Left lung (tissue), 10 donors: ENCODE results near the gene SLC4A11. TPM values are rescaled to one million over a fixed set of nuclear protein-coding genes. Genes with fewer than 3 reads are reported as not detected.
A peak's percentile ranks its signal among the peaks of the same experiment; 100 is the strongest.

Source experiments
- ATAC-seq: fragments of 200-7000 bp; cut with Tn5 transposase; one replicate; pipeline ENCODE4 v1.9.1; 2020; ENCODE audit warnings: moderate library complexity
- DNase-seq, 4 donors: peaks; one replicate each; pipeline ENCODE4 v3.0.0-alpha.2; 2013 to 2020
- H3K27ac ChIP-seq, 2 donors: fragments of 200-600 bp; sonication (generic) in 1 of 2; one replicate each; pipeline versions ENCODE4 v1.5.0 to v1.8.0; 2020 to 2021
- H3K27me3 ChIP-seq, 2 donors: fragments of 200-600 bp; sonication (generic) in 1 of 2; one replicate each; pipeline versions ENCODE4 v1.5.0 to v1.8.0; 2020 to 2021
- H3K36me3 ChIP-seq, 2 donors: fragments of 200-600 bp; sonication (generic) in 1 of 2; one replicate each; pipeline versions ENCODE4 v1.5.0 to v1.8.0; 2020 to 2021
- H3K4me1 ChIP-seq, 2 donors: fragments of 200-600 bp; one replicate each; pipeline ENCODE4 v1.8.0; 2021
- H3K4me3 ChIP-seq, 2 donors: fragments of 200-600 bp; sonication (generic) in 1 of 2; one replicate each; pipeline versions ENCODE4 v1.5.0 to v1.8.0; 2020 to 2021; ENCODE audit warnings: mild to moderate bottlenecking in 1 of 2
- H3K9me3 ChIP-seq, 2 donors: fragments of 200-600 bp; sonication (generic) in 1 of 2; one replicate each; pipeline versions ENCODE4 v1.5.0 to v1.8.0; 2020 to 2021
- intact Hi-C, 2 donors: fragments of 100-400 bp; cut with DNase I; formaldehyde crosslinking; loops; one replicate each; pipeline versions ENCODE4 v1.11.2 to v1.14.2; 2022
- polyA plus RNA-seq, 6 donors: library from polyadenylated mRNA; unstranded; fragments of 120-200 nt; gene quantifications; one replicate each; pipeline ENCODE4 v1.2.1, GENCODE V29; 2013; ENCODE audit not compliant: insufficient read length in 6 of 6
- total RNA-seq, 2 donors: library from RNA; stranded (reverse); fragmentation: NEBNext Ultra II Directional; extraction: Animal tissue kit (Norgen Biotek cat#: 25700); gene quantifications; one replicate each; pipeline ENCODE4 v1.2.1, GENCODE V29; 2021
- TF ChIP-seq, protein P1 (sequence below), 2 donors: fragments of 200-600 bp; sonication (generic) in 1 of 2; IDR thresholded peaks; one replicate each; pipeline versions ENCODE4 v1.5.0 to v1.8.0; 2021; ENCODE audit warnings: antibody characterized with exemption in 2 of 2
- donor health status: DM: no; HTN: yes; CAD: no.
- donor health status: DM: no; HTN: no; CAD: no.

SLC4A11 gene
- total and polyA plus RNA-seq, 8 donors: 0.44 to 4.8 (median 0.96) TPM

DNA sequence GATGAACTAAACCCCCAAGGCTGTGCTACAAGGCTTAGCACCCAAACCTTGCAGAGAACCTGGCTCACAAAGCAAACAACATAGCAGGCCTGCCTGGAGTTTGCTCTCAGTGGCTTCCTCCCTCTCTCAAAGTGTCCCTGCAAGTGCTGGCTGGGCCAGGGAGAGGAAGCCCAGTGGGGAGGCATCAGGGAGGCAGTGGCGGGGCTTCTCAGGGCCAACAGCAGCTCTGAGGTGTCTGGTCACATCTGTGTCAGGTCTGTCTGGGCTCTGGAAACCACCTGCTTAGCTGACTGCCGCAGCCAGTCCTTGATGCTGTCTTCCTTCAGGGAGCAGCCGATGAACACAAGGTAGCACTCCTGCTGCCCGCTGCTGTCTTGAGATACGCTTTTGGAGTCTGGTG is 16.7 kb upstream of the SLC4A11 start:
- Histone ChIP-seq H3K27ac (no peak overlapping the region), H3K27me3 (no peaks in the 10 kb centered on the region), H3K9me3 (no peaks in the 10 kb centered on the region), H3K4me1 (no peaks in the 10 kb centered on the region), H3K4me3 (no peak overlapping the region), H3K36me3 (peaks cover 0 to 97% of the 10 kb centered on the region in 2 donors)
- ATAC-seq (no peak), DNase-seq (peak in 1 of 4 donors; percentile 48)
- intact Hi-C loops: no loop called here
- TF ChIP-seq, protein P1, sequence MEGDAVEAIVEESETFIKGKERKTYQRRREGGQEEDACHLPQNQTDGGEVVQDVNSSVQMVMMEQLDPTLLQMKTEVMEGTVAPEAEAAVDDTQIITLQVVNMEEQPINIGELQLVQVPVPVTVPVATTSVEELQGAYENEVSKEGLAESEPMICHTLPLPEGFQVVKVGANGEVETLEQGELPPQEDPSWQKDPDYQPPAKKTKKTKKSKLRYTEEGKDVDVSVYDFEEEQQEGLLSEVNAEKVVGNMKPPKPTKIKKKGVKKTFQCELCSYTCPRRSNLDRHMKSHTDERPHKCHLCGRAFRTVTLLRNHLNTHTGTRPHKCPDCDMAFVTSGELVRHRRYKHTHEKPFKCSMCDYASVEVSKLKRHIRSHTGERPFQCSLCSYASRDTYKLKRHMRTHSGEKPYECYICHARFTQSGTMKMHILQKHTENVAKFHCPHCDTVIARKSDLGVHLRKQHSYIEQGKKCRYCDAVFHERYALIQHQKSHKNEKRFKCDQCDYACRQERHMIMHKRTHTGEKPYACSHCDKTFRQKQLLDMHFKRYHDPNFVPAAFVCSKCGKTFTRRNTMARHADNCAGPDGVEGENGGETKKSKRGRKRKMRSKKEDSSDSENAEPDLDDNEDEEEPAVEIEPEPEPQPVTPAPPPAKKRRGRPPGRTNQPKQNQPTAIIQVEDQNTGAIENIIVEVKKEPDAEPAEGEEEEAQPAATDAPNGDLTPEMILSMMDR (IDR thresholded peaks at IDR 0.05): no peak

- Histone ChIP-seq H3K27me3 (peaks cover 0 to 39% of the 10 kb centered on the region in 2 donors), H3K4me1 (peaks cover 3 to 7% of the 10 kb centered on the region in 2 donors), H3K27ac (no peak overlapping the region), H3K36me3 (peaks cover 0 to 63% of the 10 kb centered on the region in 2 donors), H3K4me3 (no peak overlapping the region), H3K9me3 (no peaks in the 10 kb centered on the region)
- DNase-seq (peak in 2 of 4 donors; percentile 42 to 54), ATAC-seq (peak; percentile 49)
- intact Hi-C loops: no loop called here
- TF ChIP-seq, protein P1 (IDR thresholded peaks at IDR 0.05): no peak
Measured at GRCh38 chr20:3251806-3252205, 12.8 kb upstream of the SLC4A11 start.

- Histone ChIP-seq H3K36me3 (peaks cover 0 to 46% of the 10 kb centered on the region in 2 donors), H3K27ac (no peak overlapping the region), H3K4me3 (no peak overlapping the region), H3K9me3 (no peaks in the 10 kb centered on the region), H3K27me3 (peaks cover 0 to 46% of the 10 kb centered on the region in 2 donors), H3K4me1 (peaks cover 3 to 7% of the 10 kb centered on the region in 2 donors)
- DNase-seq (peak in 1 of 4 donors; percentile 58), ATAC-seq (no peak)
- intact Hi-C loops: no loop called here
- TF ChIP-seq, protein P1 (IDR thresholded peaks at IDR 0.05): no peak
Measured at GRCh38 chr20:3250091-3250504, 11.1 kb upstream of the SLC4A11 start.

- no peak overlapping the region for H3K4me3 ChIP-seq
- TF ChIP-seq, protein P1 (IDR thresholded peaks at IDR 0.05): no peak
Measured at GRCh38 chr20:3248993-3249347, 10.0 kb upstream of the SLC4A11 start.

GRCh38 chr20:3248167-3248992 is 9.4 kb upstream of the SLC4A11 start:
- Histone ChIP-seq H3K9me3 (no peaks in the 10 kb centered on the region), H3K4me1 (peaks cover 3 to 7% of the 10 kb centered on the region in 2 donors), H3K36me3 (peaks cover 0 to 29% of the 10 kb centered on the region in 2 donors), H3K27me3 (peaks cover 0 to 63% of the 10 kb centered on the region in 2 donors), H3K27ac (no peak overlapping the region), H3K4me3 (no peak overlapping the region)
- TF ChIP-seq, protein P1 (IDR thresholded peaks at IDR 0.05): no peak
- peak; percentile 61 for ATAC-seq
- DNase-seq: peak in 2 of 4 donors; percentile 46 to 79
- intact Hi-C loops: no loop called here

More at GRCh38 chr20:3248993-3249347, 10.0 kb upstream of the SLC4A11 start:
- no peak overlapping the region for H3K27ac ChIP-seq
- no peaks in the 10 kb centered on the region for H3K9me3 ChIP-seq
- H3K4me1 ChIP-seq: peaks cover 3 to 7% of the 10 kb centered on the region in 2 donors
- peaks cover 0 to 35% of the 10 kb centered on the region in 2 donors for H3K36me3 ChIP-seq
- intact Hi-C loops: no loop called here
- no peak for DNase-seq
- H3K27me3 ChIP-seq: peaks cover 0 to 58% of the 10 kb centered on the region in 2 donors
- ATAC-seq: no peak
